ENCODE data around the gene MORN4. TPM values are rescaled to one million over a fixed set of nuclear protein-coding genes. Genes with fewer than 3 reads are reported as not detected.
A peak's percentile ranks its signal among the peaks of the same experiment; 100 is the strongest.

MORN4 gene
- total RNA-seq, 1 experiment from 2014 or later = 11.9 TPM

DNA sequence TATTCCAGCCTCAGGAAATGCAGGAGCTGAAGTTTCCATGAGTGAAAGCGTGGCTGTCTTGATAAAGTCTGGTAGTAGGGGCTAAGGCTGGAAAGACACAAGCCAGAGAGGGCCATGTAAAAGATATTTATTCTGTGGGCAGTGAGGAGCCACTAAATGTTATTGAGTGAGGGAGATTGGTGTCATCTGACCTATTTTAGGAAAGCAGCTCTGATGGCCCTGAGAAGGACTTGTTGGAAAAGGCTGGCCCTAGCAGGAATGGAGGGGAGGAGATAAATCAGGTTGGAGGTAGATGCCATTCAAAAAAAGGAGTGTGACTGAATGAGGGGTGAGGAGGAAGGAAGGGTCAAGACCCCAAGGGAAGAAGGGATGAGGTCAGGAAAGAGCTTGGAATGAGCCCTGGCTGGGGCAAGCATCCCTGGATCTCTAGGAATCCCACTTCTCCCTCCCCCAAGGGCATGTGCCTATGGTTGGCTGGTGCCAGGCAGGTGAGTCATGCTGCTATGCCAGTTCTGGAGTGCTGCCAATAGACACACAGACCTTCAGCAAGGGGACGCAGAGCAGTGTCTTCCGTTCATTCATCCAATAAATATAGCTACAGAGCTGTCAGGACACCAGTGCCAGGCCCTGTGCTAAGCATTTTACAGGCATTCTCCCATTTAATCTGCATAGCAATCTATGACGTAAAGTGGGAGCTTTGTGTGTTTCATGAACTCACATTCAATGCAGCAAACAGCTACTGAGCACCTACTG, 58.8 kb downstream of the MORN4 start:
- Histone ChIP-seq H2BK5ac (ENCODE audit: insufficient read length, low read length) (no peak overlapping the region), H3K56ac (ENCODE audit: insufficient read length, low read depth, low read length) (no peak overlapping the region), H3K23me2 (ENCODE audit: insufficient read length, low read depth, low read length, poor library complexity, severe bottlenecking) (no peaks in the 10 kb centered on the region), H4K20me1 (ENCODE audit: control insufficient read depth, insufficient read depth, insufficient read length) (no peaks in the 10 kb centered on the region), H2BK15ac (ENCODE audit: low read depth, low read length) (no peak overlapping the region), H3T11ph (ENCODE audit: low read length) (no peak overlapping the region), H3K9ac (ENCODE audit: extremely low read depth, insufficient read length, low read length) (no peak overlapping the region), H3K79me2 (ENCODE audit: insufficient read depth, low read length) (no peaks in the 10 kb centered on the region), H3K14ac (ENCODE audit: insufficient read depth, low read length) (no peak overlapping the region), H2AFZ (ENCODE audit: low read length) (no peak overlapping the region), H2BK12ac (ENCODE audit: insufficient read length, low read depth, low read length) (no peak overlapping the region), H2BK20ac (ENCODE audit: low read depth, low read length, poor library complexity, severe bottlenecking) (no peak overlapping the region), H3K4me1 (ENCODE audit: insufficient read depth, low read length) (no peaks in the 10 kb centered on the region), H4K91ac (ENCODE audit: insufficient read length, low read depth, low read length) (no peak overlapping the region), H3K23ac (ENCODE audit: insufficient read length, low read depth, low read length) (no peak overlapping the region), H3K18ac (ENCODE audit: insufficient read length, low read depth, low read length) (no peak overlapping the region), H3K9me3 (ENCODE audit: control insufficient read depth, low read depth, low read length) (no peaks in the 10 kb centered on the region), H3K79me1 (ENCODE audit: insufficient read depth, low read depth, low read length, poor library complexity, severe bottlenecking) (no peaks in the 10 kb centered on the region), H4K8ac (replicated peaks; ENCODE audit: insufficient read length, low read depth, low read length) (no peak overlapping the region), H3K4ac (ENCODE audit: low read depth, low read length) (no peak overlapping the region), H3K27ac (ENCODE audit: insufficient read length, low read depth, low read length) (no peak overlapping the region), H3K4me2 (ENCODE audit: insufficient read depth, insufficient read length, low read length) (no peak overlapping the region), H3K27me3 (ENCODE audit: insufficient read depth, low read length) (no peaks in the 10 kb centered on the region), H4K5ac (ENCODE audit: insufficient read length, low read depth, low read length) (no peak overlapping the region), H2AK5ac (ENCODE audit: insufficient read length, low read length) (no peak overlapping the region), H2BK120ac (ENCODE audit: low read depth, low read length, poor library complexity, severe bottlenecking) (no peak overlapping the region)
- TF ChIP-seq, protein P1, sequence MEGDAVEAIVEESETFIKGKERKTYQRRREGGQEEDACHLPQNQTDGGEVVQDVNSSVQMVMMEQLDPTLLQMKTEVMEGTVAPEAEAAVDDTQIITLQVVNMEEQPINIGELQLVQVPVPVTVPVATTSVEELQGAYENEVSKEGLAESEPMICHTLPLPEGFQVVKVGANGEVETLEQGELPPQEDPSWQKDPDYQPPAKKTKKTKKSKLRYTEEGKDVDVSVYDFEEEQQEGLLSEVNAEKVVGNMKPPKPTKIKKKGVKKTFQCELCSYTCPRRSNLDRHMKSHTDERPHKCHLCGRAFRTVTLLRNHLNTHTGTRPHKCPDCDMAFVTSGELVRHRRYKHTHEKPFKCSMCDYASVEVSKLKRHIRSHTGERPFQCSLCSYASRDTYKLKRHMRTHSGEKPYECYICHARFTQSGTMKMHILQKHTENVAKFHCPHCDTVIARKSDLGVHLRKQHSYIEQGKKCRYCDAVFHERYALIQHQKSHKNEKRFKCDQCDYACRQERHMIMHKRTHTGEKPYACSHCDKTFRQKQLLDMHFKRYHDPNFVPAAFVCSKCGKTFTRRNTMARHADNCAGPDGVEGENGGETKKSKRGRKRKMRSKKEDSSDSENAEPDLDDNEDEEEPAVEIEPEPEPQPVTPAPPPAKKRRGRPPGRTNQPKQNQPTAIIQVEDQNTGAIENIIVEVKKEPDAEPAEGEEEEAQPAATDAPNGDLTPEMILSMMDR (conservative IDR thresholded peaks at IDR 0.05) = no peak
- H3K4me1 Mint-ChIP-seq = peaks cover 11 to 13% of the 10 kb centered on the region in 2 experiments
- H3K27ac Mint-ChIP-seq = peak overlapping the region in 1 of 3 experiments; percentile 30; a peak in 1 of 7 replicates
- DNase-seq = peak; percentile 62
- H3K9me3 Mint-ChIP-seq = no peaks in the 10 kb centered on the region
- H3K36me3 Mint-ChIP-seq (ENCODE audit: insufficient read depth in 1 of 3, low read depth in 3 of 3) = peaks cover 0 to 8% (median 0%) of the 10 kb centered on the region in 3 experiments; a peak in 3 of 7 replicates
- H3K4me3 Mint-ChIP-seq = no peak overlapping the region
- no peaks in the 10 kb centered on the region for H3K27me3 Mint-ChIP-seq (ENCODE audit: low read depth)
- WGBS (ENCODE audit: extremely low coverage, insufficient read length, low lambda C conversion rate) = no CpG with 5 or more reads among the region's 4 CpGs

Data from H9 (cell line).